GM12891 (cell line): ENCODE measurements around the gene ADAM10.

ENCODE experiments used
- PAX5 ChIP-seq: IDR thresholded peaks from 2 replicates; pipeline ENCODE4 v1.6.1; 2011; ENCODE audit warnings: low read length, moderate library complexity, mild to moderate bottlenecking; ENCODE audit not compliant: insufficient read depth, severe bottlenecking
- POLR2A ChIP-seq: IDR thresholded peaks from 2 replicates; pipeline ENCODE4 v1.6.1; 2011; ENCODE audit warnings: low read depth, low read length, control low read depth
- POLR2AphosphoS5 ChIP-seq: IDR thresholded peaks from 2 replicates; pipeline ENCODE4 v1.6.1; 2011; ENCODE audit warnings: low read depth, low read length, control low read depth
- POU2F2 ChIP-seq: IDR thresholded peaks from 2 replicates; pipeline ENCODE4 v1.6.1; 2011; ENCODE audit warnings: low read depth, mild to moderate bottlenecking, control low read depth, low read length, moderate library complexity
- SPI1 ChIP-seq: IDR thresholded peaks from 2 replicates; pipeline ENCODE4 v1.6.1; 2011; ENCODE audit warnings: low read depth, low read length, control low read depth
- TAF1 ChIP-seq: IDR thresholded peaks from 2 replicates; pipeline ENCODE4 v1.6.1; 2011; ENCODE audit warnings: low read depth, low read length, control low read depth

- no peak for TF ChIP-seq POLR2AphosphoS5
- no peak for TF ChIP-seq POLR2A
- TF ChIP-seq TAF1, result no peak
- TF ChIP-seq SPI1, result no peak
- no peak for TF ChIP-seq POU2F2
- no peak for TF ChIP-seq PAX5
These were observed 204.8 kb downstream of the ADAM10 start for GRCh38 chr15:58544756-58545155.
